Activated T-helper 2 cell treated with anti-CD3 and anti-CD28 coated beads, Interferon-gamma antibody, Interleukin-2, Interleukin-4, amounts not matched to agents 10 μg/mL and 5 μg/mL and 100 μg/mL, durations not matched to agents 14 hours and 24 hours and 36 hours (primary cell): Measurements from ENCODE around the gene CSTF2. TPM values are rescaled to one million over a fixed set of nuclear protein-coding genes. Genes with fewer than 3 reads are reported as not detected.
A peak's percentile ranks its signal among the peaks of the same experiment; 100 is the strongest.

Experiments used
- DNase-seq: peaks from one replicate; pipeline ENCODE4 v3.0.0; 2021; ENCODE audit warnings: low spot score
- H3K27ac Mint-ChIP-seq: one replicate; pipeline ENCODE4 v1.8.0; 2021; ENCODE audit warnings: mixed read lengths
- H3K27me3 Mint-ChIP-seq: one replicate; pipeline ENCODE4 v1.8.0; 2021; ENCODE audit warnings: low read depth, mixed read lengths
- H3K36me3 Mint-ChIP-seq: one replicate; pipeline ENCODE4 v1.8.0; 2021; ENCODE audit warnings: low read depth, mixed read lengths
- H3K4me1 Mint-ChIP-seq: one replicate; pipeline ENCODE4 v1.8.0; 2021; ENCODE audit warnings: low read depth, mixed read lengths
- H3K4me3 Mint-ChIP-seq: one replicate; pipeline ENCODE4 v1.8.0; 2021; ENCODE audit warnings: low read depth, mild to moderate bottlenecking, moderate library complexity, mixed read lengths
- H3K9me3 Mint-ChIP-seq: one replicate; pipeline ENCODE4 v1.8.0; 2021; ENCODE audit warnings: mixed read lengths
- intact Hi-C: fragments of 100-400 bp; cut with micrococcal nuclease; formaldehyde crosslinking; loops from one replicate; pipeline ENCODE4 v1.15.1; 2023
- total RNA-seq: library from RNA; stranded (reverse); gene quantifications from 2 replicates; pipeline ENCODE4 v1.2.3, GENCODE V29; 2022

The CSTF2 gene
- total RNA-seq, 1 donor from 2014 or later: 52.7 TPM

- intact Hi-C loops: loop anchor here (1.0 kb wide), 1 partner anchor 10 kb away; the partner anchor contains the start of gene CSTF2
- no peak for DNase-seq
- Mint-ChIP-seq H3K27ac (peak overlapping the region; percentile 98), H3K36me3 (peaks cover 74% of the 10 kb centered on the region), H3K9me3 (no peaks in the 10 kb centered on the region), H3K4me1 (peaks cover 20% of the 10 kb centered on the region), H3K4me3 (peak overlapping the region; percentile 55), H3K27me3 (no peaks in the 10 kb centered on the region)
These were observed 10.4 kb downstream of the CSTF2 start for GRCh38 chrX:100830547-100830946.

GRCh38 chrX:100831219-100831946, 11.2 kb downstream of the CSTF2 start:
- DNase-seq: no peak
- peak overlapping the region; percentile 98 for H3K27ac Mint-ChIP-seq
- peaks cover 71% of the 10 kb centered on the region for H3K36me3 Mint-ChIP-seq
- no peak overlapping the region for H3K4me3 Mint-ChIP-seq
- H3K9me3 Mint-ChIP-seq: no peaks in the 10 kb centered on the region
- intact Hi-C loops: no loop called here
- peaks cover 20% of the 10 kb centered on the region for H3K4me1 Mint-ChIP-seq
- no peaks in the 10 kb centered on the region for H3K27me3 Mint-ChIP-seq

- intact Hi-C loops: no loop called here
- no peak overlapping the region for H3K27ac Mint-ChIP-seq
These were observed 30.1 kb downstream of the CSTF2 start for GRCh38 chrX:100850317-100850716.

GRCh38 chrX:100852810-100853209, 32.6 kb downstream of the CSTF2 start:
- no peak overlapping the region for H3K27ac Mint-ChIP-seq
- no peaks in the 10 kb centered on the region for H3K4me1 Mint-ChIP-seq
- no peaks in the 10 kb centered on the region for H3K27me3 Mint-ChIP-seq
- H3K36me3 Mint-ChIP-seq: no peaks in the 10 kb centered on the region
- intact Hi-C loops: no loop called here
- no peak overlapping the region for H3K4me3 Mint-ChIP-seq
- no peaks in the 10 kb centered on the region for H3K9me3 Mint-ChIP-seq
- DNase-seq: no peak

More at GRCh38 chrX:100850317-100850716, 30.1 kb downstream of the CSTF2 start:
- H3K4me1 Mint-ChIP-seq: peaks cover 1% of the 10 kb centered on the region
- H3K27me3 Mint-ChIP-seq: no peaks in the 10 kb centered on the region
- DNase-seq: no peak
- no peaks in the 10 kb centered on the region for H3K36me3 Mint-ChIP-seq
- no peaks in the 10 kb centered on the region for H3K9me3 Mint-ChIP-seq
- no peak overlapping the region for H3K4me3 Mint-ChIP-seq

- Mint-ChIP-seq H3K4me3 (no peak overlapping the region), H3K27ac (no peak overlapping the region), H3K9me3 (no peaks in the 10 kb centered on the region), H3K4me1 (no peaks in the 10 kb centered on the region), H3K27me3 (peaks cover 7% of the 10 kb centered on the region), H3K36me3 (no peaks in the 10 kb centered on the region)
- no peak for DNase-seq
- intact Hi-C loops: no loop called here
These were observed 43.2 kb downstream of the CSTF2 start for GRCh38 chrX:100863326-100863864.

- Mint-ChIP-seq H3K27me3 (peaks cover 4% of the 10 kb centered on the region), H3K27ac (no peak overlapping the region), H3K4me3 (no peak overlapping the region), H3K9me3 (no peaks in the 10 kb centered on the region), H3K36me3 (no peaks in the 10 kb centered on the region), H3K4me1 (no peaks in the 10 kb centered on the region)
- DNase-seq: no peak
- intact Hi-C loops: no loop called here
These were observed 44.6 kb downstream of the CSTF2 start for GRCh38 chrX:100864657-100865391.

GRCh38 chrX:100868273-100868672, 48.1 kb downstream of the CSTF2 start:
- intact Hi-C loops: no loop called here
- Mint-ChIP-seq H3K27ac (no peak overlapping the region), H3K9me3 (no peaks in the 10 kb centered on the region), H3K27me3 (peaks cover 5% of the 10 kb centered on the region), H3K4me1 (no peaks in the 10 kb centered on the region), H3K4me3 (no peak overlapping the region), H3K36me3 (no peaks in the 10 kb centered on the region)
- no peak for DNase-seq

- H3K9me3 Mint-ChIP-seq: no peaks in the 10 kb centered on the region
- H3K36me3 Mint-ChIP-seq: no peaks in the 10 kb centered on the region
- peaks cover 5% of the 10 kb centered on the region for H3K27me3 Mint-ChIP-seq
- H3K27ac Mint-ChIP-seq: no peak overlapping the region
- H3K4me1 Mint-ChIP-seq: peaks cover 4% of the 10 kb centered on the region
- DNase-seq: no peak
- intact Hi-C loops: no loop called here
- H3K4me3 Mint-ChIP-seq: no peak overlapping the region
These were observed 50.3 kb downstream of the CSTF2 start for GRCh38 chrX:100870527-100870926.

- Mint-ChIP-seq H3K4me3 (no peak overlapping the region), H3K36me3 (no peaks in the 10 kb centered on the region)
- intact Hi-C loops: no loop called here
These were observed 51.7 kb downstream of the CSTF2 start for GRCh38 chrX:100871594-100872560.

GRCh38 chrX:100874325-100874724, 54.1 kb downstream of the CSTF2 start, which contains the start of gene NOX1:
TSS of gene NOX1 (minus strand) at chrX:100874359. CDS start at chrX:100874139, 220 bp downstream.
- H3K9me3 Mint-ChIP-seq: no peaks in the 10 kb centered on the region
- intact Hi-C loops: no loop called here
- no peak within 1 kb of the TSS for H3K4me3 Mint-ChIP-seq
- H3K27ac Mint-ChIP-seq: no peak within 1 kb of the TSS
- H3K36me3 Mint-ChIP-seq: no peaks in the 10 kb centered on the region
- H3K4me1 Mint-ChIP-seq: peaks cover 4% of the 10 kb centered on the region
- DNase-seq: no peak
- H3K27me3 Mint-ChIP-seq: peaks cover 3% of the 10 kb centered on the region

More at GRCh38 chrX:100871594-100872560, 51.7 kb downstream of the CSTF2 start:
- Mint-ChIP-seq H3K9me3 (no peaks in the 10 kb centered on the region), H3K4me1 (peaks cover 4% of the 10 kb centered on the region), H3K27ac (no peak overlapping the region), H3K27me3 (peaks cover 5% of the 10 kb centered on the region)
- no peak for DNase-seq

GRCh38 chrX:100880368-100880767, 60.2 kb downstream of the CSTF2 start:
- H3K4me3 Mint-ChIP-seq: no peak overlapping the region
- no peaks in the 10 kb centered on the region for H3K9me3 Mint-ChIP-seq
- no peak overlapping the region for H3K27ac Mint-ChIP-seq

GRCh38 chrX:100883654-100884053, 63.5 kb downstream of the CSTF2 start:
- H3K4me3 Mint-ChIP-seq: no peak overlapping the region
- no peaks in the 10 kb centered on the region for H3K27me3 Mint-ChIP-seq
- H3K4me1 Mint-ChIP-seq: peaks cover 3% of the 10 kb centered on the region
- DNase-seq: no peak
- H3K36me3 Mint-ChIP-seq: no peaks in the 10 kb centered on the region
- no peaks in the 10 kb centered on the region for H3K9me3 Mint-ChIP-seq
- no peak overlapping the region for H3K27ac Mint-ChIP-seq
- intact Hi-C loops: no loop called here

More at GRCh38 chrX:100880368-100880767, 60.2 kb downstream of the CSTF2 start:
- no peaks in the 10 kb centered on the region for H3K27me3 Mint-ChIP-seq
- H3K36me3 Mint-ChIP-seq: no peaks in the 10 kb centered on the region
- intact Hi-C loops: no loop called here
- DNase-seq: no peak
- H3K4me1 Mint-ChIP-seq: peaks cover 3% of the 10 kb centered on the region
